H9 (cell line): Measurements from ENCODE around the gene PCGF3. TPM values are rescaled to one million over a fixed set of nuclear protein-coding genes. Genes with fewer than 3 reads are reported as not detected.

ENCODE experiments used
- DNase-seq: peaks from one replicate; pipeline ENCODE4 v3.0.0-alpha.2; 2017
- H2AFZ ChIP-seq: one replicate; pipeline ENCODE4 v1.6.1; 2013; ENCODE audit warnings: mild to moderate bottlenecking, low read length, control low read depth, moderate library complexity
- H2AK5ac ChIP-seq: 2 replicates; pipeline ENCODE4 v1.6.1; 2013; ENCODE audit warnings: low read length, control low read depth, mixed read lengths; ENCODE audit not compliant: insufficient read length
- H2BK120ac ChIP-seq: one replicate; pipeline ENCODE4 v1.6.1; 2013; ENCODE audit warnings: low read depth, mild to moderate bottlenecking, low read length, control low read depth, inconsistent platforms; ENCODE audit not compliant: poor library complexity, severe bottlenecking
- H2BK12ac ChIP-seq: 2 replicates; pipeline ENCODE4 v1.6.1; 2013; ENCODE audit warnings: low read length, control low read depth, mixed read lengths, low read depth; ENCODE audit not compliant: insufficient read length
- H2BK15ac ChIP-seq: 2 replicates; pipeline ENCODE4 v1.6.1; 2013; ENCODE audit warnings: low read depth, low read length, control low read depth
- H2BK20ac ChIP-seq: one replicate; pipeline ENCODE4 v1.6.1; 2013; ENCODE audit warnings: low read depth, mild to moderate bottlenecking, low read length, control low read depth, inconsistent platforms; ENCODE audit not compliant: poor library complexity, severe bottlenecking
- H2BK5ac ChIP-seq: 2 replicates; pipeline ENCODE4 v1.6.1; 2013; ENCODE audit warnings: low read length, control low read depth, mixed read lengths; ENCODE audit not compliant: insufficient read length
- H3K14ac ChIP-seq: 2 replicates; pipeline ENCODE4 v1.6.1; 2013; ENCODE audit warnings: low read length, control low read depth; ENCODE audit not compliant: insufficient read depth
- H3K18ac ChIP-seq: 2 replicates; pipeline ENCODE4 v1.6.1; 2013; ENCODE audit warnings: low read depth, mild to moderate bottlenecking, mixed read lengths, low read length, control low read depth; ENCODE audit not compliant: insufficient read length
- H3K23ac ChIP-seq: 2 replicates; pipeline ENCODE4 v1.6.1; 2013; ENCODE audit warnings: low read length, control low read depth, mixed read lengths, low read depth; ENCODE audit not compliant: insufficient read length
- H3K23me2 ChIP-seq: 2 replicates; pipeline ENCODE4 v1.6.1; 2013; ENCODE audit warnings: low read depth, mild to moderate bottlenecking, mixed read lengths, low read length, control low read depth; ENCODE audit not compliant: insufficient read length, poor library complexity, severe bottlenecking
- H3K27ac ChIP-seq: 2 replicates; pipeline ENCODE4 v1.5.1; 2013; ENCODE audit warnings: low read length, control low read depth, mixed read lengths, low read depth; ENCODE audit not compliant: insufficient read length
- H3K27me3 ChIP-seq: 2 replicates; pipeline ENCODE4 v1.6.1; 2013; ENCODE audit warnings: low read length, control low read depth, inconsistent platforms; ENCODE audit not compliant: insufficient read depth
- H3K4ac ChIP-seq: 2 replicates; pipeline ENCODE4 v1.6.1; 2013; ENCODE audit warnings: low read depth, mild to moderate bottlenecking, control low read depth, inconsistent platforms, low read length, moderate library complexity
- H3K4me1 ChIP-seq: 2 replicates; pipeline ENCODE4 v1.6.1; 2013; ENCODE audit warnings: low read length, control low read depth, inconsistent platforms; ENCODE audit not compliant: insufficient read depth
- H3K4me2 ChIP-seq: 2 replicates; pipeline ENCODE4 v1.6.1; 2013; ENCODE audit warnings: low read length, control low read depth, mixed read lengths; ENCODE audit not compliant: insufficient read length, insufficient read depth
- H3K56ac ChIP-seq: 2 replicates; pipeline ENCODE4 v1.6.1; 2013; ENCODE audit warnings: low read depth, mild to moderate bottlenecking, mixed read lengths, low read length, control low read depth; ENCODE audit not compliant: insufficient read length
- H3K79me1 ChIP-seq: 2 replicates; pipeline ENCODE4 v1.6.1; 2013; ENCODE audit warnings: low read depth, mild to moderate bottlenecking, moderate library complexity, low read length, control low read depth, inconsistent platforms; ENCODE audit not compliant: insufficient read depth, poor library complexity, severe bottlenecking
- H3K79me2 ChIP-seq: 2 replicates; pipeline ENCODE4 v1.6.1; 2013; ENCODE audit warnings: low read length, control low read depth, inconsistent platforms; ENCODE audit not compliant: insufficient read depth
- H3K9ac ChIP-seq: 2 replicates; pipeline ENCODE4 v1.6.1; 2013; ENCODE audit warnings: low read length, control low read depth, mixed read lengths; ENCODE audit not compliant: insufficient read length; ENCODE audit errors: extremely low read depth
- H3K9me3 ChIP-seq: one replicate; pipeline ENCODE4 v1.6.1; 2013; ENCODE audit warnings: low read depth, low read length, inconsistent platforms; ENCODE audit not compliant: control insufficient read depth
- H3T11ph ChIP-seq: one replicate; pipeline ENCODE4 v1.6.1; 2013; ENCODE audit warnings: mild to moderate bottlenecking, low read length, control low read depth, inconsistent platforms
- H4K20me1 ChIP-seq: one replicate; pipeline ENCODE4 v1.6.1; 2013; ENCODE audit not compliant: control insufficient read depth, insufficient read length, insufficient read depth
- H4K5ac ChIP-seq: 2 replicates; pipeline ENCODE4 v1.6.1; 2013; ENCODE audit warnings: low read depth, mild to moderate bottlenecking, mixed read lengths, low read length, control low read depth; ENCODE audit not compliant: insufficient read length
- H4K8ac ChIP-seq: replicated peaks from 2 replicates; pipeline ENCODE4 v1.6.1; 2013; ENCODE audit warnings: low read length, control low read depth, mixed read lengths, low read depth; ENCODE audit not compliant: insufficient read length
- H4K91ac ChIP-seq: 2 replicates; pipeline ENCODE4 v1.6.1; 2013; ENCODE audit warnings: low read depth, mild to moderate bottlenecking, moderate library complexity, mixed read lengths, low read length, control low read depth; ENCODE audit not compliant: insufficient read length
- H3K27ac Mint-ChIP-seq, 3 experiments: 2 replicates in 2 of 3; 3 replicates in 1 of 3; pipeline ENCODE4 v1.8.0; 2020 to 2021; ENCODE audit warnings: mixed read lengths in 3 of 3, mild to moderate bottlenecking in 1 of 3, moderate library complexity in 1 of 3
- H3K27me3 Mint-ChIP-seq: 2 replicates; pipeline ENCODE4 v1.8.0; 2021; ENCODE audit warnings: low read depth, mild to moderate bottlenecking, moderate library complexity, mixed read lengths
- H3K36me3 Mint-ChIP-seq, 3 experiments: 2 replicates in 2 of 3; 3 replicates in 1 of 3; pipeline ENCODE4 v1.8.0; 2020 to 2021; ENCODE audit warnings: low read depth in 3 of 3, mixed read lengths in 3 of 3; ENCODE audit not compliant: insufficient read depth in 1 of 3
- H3K4me1 Mint-ChIP-seq, 2 experiments: 2 replicates each; pipeline ENCODE4 v1.8.0; 2020; ENCODE audit warnings: mixed read lengths in 2 of 2
- H3K4me3 Mint-ChIP-seq, 2 experiments: 2 replicates in 1 of 2; 3 replicates in 1 of 2; pipeline ENCODE4 v1.8.0; 2020 to 2021; ENCODE audit warnings: mild to moderate bottlenecking in 2 of 2, mixed read lengths in 2 of 2, moderate library complexity in 1 of 2
- H3K9me3 Mint-ChIP-seq, 2 experiments: 2 replicates in 1 of 2; 3 replicates in 1 of 2; pipeline ENCODE4 v1.8.0; 2020; ENCODE audit warnings: mild to moderate bottlenecking in 2 of 2, mixed read lengths in 2 of 2, moderate library complexity in 1 of 2
- CTCF ChIP-seq: fragments of 200-600 bp; sonication (generic); conservative IDR thresholded peaks from 3 replicates; pipeline ENCODE4 v1.8.0; 2021; ENCODE audit warnings: antibody characterized with exemption, mild to moderate bottlenecking
- WGBS: extraction: QIAGEN DNeasy Blood & Tissue Kit; methylation state at CpG from one replicate; pipeline ENCODE4 v1.1.7; 2013; ENCODE audit warnings: missing lambda C conversion rate, low lambda C conversion rate, mixed read lengths; ENCODE audit not compliant: insufficient read length; ENCODE audit errors: extremely low coverage; 5-methylcytosine and 5-hydroxymethylcytosine counted together
- total RNA-seq: library from RNA; stranded (reverse); gene quantifications from 2 replicates; pipeline ENCODE4 v1.2.1, GENCODE V29; 2021

The PCGF3 gene
- total RNA-seq, 1 experiment from 2014 or later = 43.1 TPM

DNA sequence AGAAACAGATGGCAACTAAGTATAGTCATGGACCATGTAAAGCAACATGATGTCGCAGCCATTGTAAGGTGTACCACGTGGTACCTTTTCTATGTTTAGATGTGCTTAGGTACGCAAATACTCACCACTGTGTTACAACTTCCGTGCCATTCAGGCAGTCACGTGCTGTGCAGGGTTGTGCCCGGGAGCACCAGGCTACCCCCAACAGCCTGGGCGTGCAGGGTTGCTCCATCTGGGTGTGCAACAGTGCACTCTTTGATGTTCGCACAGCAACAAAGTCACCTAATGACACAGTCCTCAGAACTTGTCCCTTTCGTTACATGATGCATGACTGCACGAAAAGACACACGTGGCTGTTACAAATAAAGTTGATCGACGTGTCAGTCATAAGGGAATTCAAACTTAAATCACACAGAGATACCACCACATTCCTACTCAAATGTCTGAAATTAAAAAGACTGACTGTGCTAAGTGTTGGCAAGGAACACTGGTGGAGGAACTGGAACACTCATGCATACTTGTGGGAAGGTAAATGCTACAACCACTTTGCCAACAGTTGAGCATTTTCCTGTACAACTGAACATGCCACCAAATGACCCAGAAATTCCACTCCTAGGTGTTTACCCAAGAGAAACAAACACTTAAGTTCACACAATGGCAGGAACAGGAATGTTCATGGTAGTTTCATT, 95.9 kb downstream of the PCGF3 start:
- Histone ChIP-seq H3K9me3 (no peaks in the 10 kb centered on the region), H3K14ac (no peak overlapping the region), H3K27ac (no peak overlapping the region), H3K9ac (no peak overlapping the region), H3K23ac (no peak overlapping the region), H2BK20ac (no peak overlapping the region), H3K4me1 (no peaks in the 10 kb centered on the region), H3T11ph (no peak overlapping the region), H3K4me2 (no peak overlapping the region), H3K79me1 (no peaks in the 10 kb centered on the region), H3K56ac (no peak overlapping the region), H3K79me2 (no peaks in the 10 kb centered on the region), H4K20me1 (no peaks in the 10 kb centered on the region), H2BK12ac (no peak overlapping the region), H4K91ac (no peak overlapping the region), H3K4ac (no peak overlapping the region), H3K23me2 (no peaks in the 10 kb centered on the region), H3K27me3 (peaks cover 2% of the 10 kb centered on the region; the same call in 1 of the 2 replicates), H4K5ac (no peak overlapping the region), H2BK5ac (no peak overlapping the region), H2BK15ac (no peak overlapping the region), H3K18ac (no peak overlapping the region), H2AK5ac (no peak overlapping the region), H4K8ac (no peak overlapping the region), H2AFZ (no peak overlapping the region), H2BK120ac (no peak overlapping the region)
- Mint-ChIP-seq H3K27ac (no peak overlapping the region), H3K36me3 (no peaks in the 10 kb centered on the region), H3K27me3 (peaks cover 89% of the 10 kb centered on the region), H3K9me3 (peaks cover 4 to 7% of the 10 kb centered on the region in 2 experiments; a peak in 4 of 5 replicates), H3K4me3 (no peak overlapping the region), H3K4me1 (peaks cover 0 to 4% of the 10 kb centered on the region in 2 experiments; a peak in 2 of 4 replicates)
- no peak for TF ChIP-seq CTCF
- DNase-seq = no peak
- WGBS = no CpG with 5 or more reads among the region's 13 CpGs
